Measurements from ENCODE around the gene SNX25.
"Not testable (repeated sequence)": the region's sequence is repeated elsewhere in the genome, so short reads cannot be mapped to it uniquely, and the experiment has no call there.

Gene SNX25

GRCh38 chr4:185235119-185235842, 25.9 kb downstream of the SNX25 start:
- Histone ChIP-seq H3K4me3 (ENCODE audit: insufficient read length, low read depth) (no peak overlapping the region), H3K9ac (ENCODE audit: insufficient read length, low read depth) (no peak overlapping the region), H3K4me1 (ENCODE audit: insufficient read depth, insufficient read length) (no peaks in the 10 kb centered on the region), H3K27me3 (ENCODE audit: insufficient read depth, insufficient read length) (no peaks in the 10 kb centered on the region), H3K36me3 (ENCODE audit: insufficient read depth, insufficient read length, low read length) (no peaks in the 10 kb centered on the region), H3K9me3 (ENCODE audit: insufficient read depth, low read length) (peaks cover 13% of the 10 kb centered on the region; the same call in 1 of the 2 replicates)
- TF ChIP-seq YY1 (IDR thresholded peaks at IDR 0.05; ENCODE audit: insufficient read depth, insufficient read length) (no peak), SUZ12 (IDR thresholded peaks at IDR 0.05; ENCODE audit: extremely low read depth, insufficient read depth, insufficient read length) (no peak), ZNF274 (IDR thresholded peaks at IDR 0.05; ENCODE audit: low read depth, low read length) (no peak)
- DNase-seq (ENCODE audit: low read depth, low spot score): no peak

- Histone ChIP-seq H3K4me3 (ENCODE audit: insufficient read length, low read depth) (no peak overlapping the region), H3K27me3 (ENCODE audit: insufficient read depth, insufficient read length) (no peaks in the 10 kb centered on the region), H3K9me3 (ENCODE audit: insufficient read depth, low read length) (peaks cover 13% of the 10 kb centered on the region; the same call in 1 of the 2 replicates), H3K9ac (ENCODE audit: insufficient read length, low read depth) (no peak overlapping the region), H3K36me3 (ENCODE audit: insufficient read depth, insufficient read length, low read length) (no peaks in the 10 kb centered on the region), H3K4me1 (ENCODE audit: insufficient read depth, insufficient read length) (no peaks in the 10 kb centered on the region)
- no peak for DNase-seq (ENCODE audit: low read depth, low spot score)
- no peak for TF ChIP-seq ZNF274 (IDR thresholded peaks at IDR 0.05; ENCODE audit: low read depth, low read length)
- TF ChIP-seq YY1 (IDR thresholded peaks at IDR 0.05; ENCODE audit: insufficient read depth, insufficient read length): no peak
Observed at GRCh38 chr4:185235843-185236503, 26.6 kb downstream of the SNX25 start.

GRCh38 chr4:185237175-185237574, 27.8 kb downstream of the SNX25 start:
- Histone ChIP-seq H3K4me1 (ENCODE audit: insufficient read depth, insufficient read length) (no peaks in the 10 kb centered on the region), H3K36me3 (ENCODE audit: insufficient read depth, insufficient read length, low read length) (no peaks in the 10 kb centered on the region), H3K9ac (ENCODE audit: insufficient read length, low read depth) (no peak overlapping the region), H3K4me3 (ENCODE audit: insufficient read length, low read depth) (no peak overlapping the region), H3K9me3 (ENCODE audit: insufficient read depth, low read length) (peaks cover 13% of the 10 kb centered on the region; the same call in 1 of the 2 replicates), H3K27me3 (ENCODE audit: insufficient read depth, insufficient read length) (no peaks in the 10 kb centered on the region)
- DNase-seq (ENCODE audit: low read depth, low spot score): no peak
- TF ChIP-seq SUZ12 (IDR thresholded peaks at IDR 0.05; ENCODE audit: extremely low read depth, insufficient read depth, insufficient read length): no peak
- no peak for TF ChIP-seq YY1 (IDR thresholded peaks at IDR 0.05; ENCODE audit: insufficient read depth, insufficient read length)
- TF ChIP-seq ZNF274 (IDR thresholded peaks at IDR 0.05; ENCODE audit: low read depth, low read length): no peak

GRCh38 chr4:185238215-185238681, 28.9 kb downstream of the SNX25 start:
- H3K27me3 ChIP-seq (ENCODE audit: insufficient read depth, insufficient read length): no peaks in the 10 kb centered on the region
- no peaks in the 10 kb centered on the region for H3K36me3 ChIP-seq (ENCODE audit: insufficient read depth, insufficient read length, low read length)
- H3K4me1 ChIP-seq (ENCODE audit: insufficient read depth, insufficient read length): no peaks in the 10 kb centered on the region
- H3K9me3 ChIP-seq (ENCODE audit: insufficient read depth, low read length): peaks cover 13% of the 10 kb centered on the region; the same call in 1 of the 2 replicates
- no peak overlapping the region for H3K4me3 ChIP-seq (ENCODE audit: insufficient read length, low read depth)
- TF ChIP-seq ZNF274 (IDR thresholded peaks at IDR 0.05; ENCODE audit: low read depth, low read length) (no peak), SUZ12 (IDR thresholded peaks at IDR 0.05; ENCODE audit: extremely low read depth, insufficient read depth, insufficient read length) (no peak), YY1 (IDR thresholded peaks at IDR 0.05; ENCODE audit: insufficient read depth, insufficient read length) (no peak)
- no peak for DNase-seq (ENCODE audit: low read depth, low spot score)
- no peak overlapping the region for H3K9ac ChIP-seq (ENCODE audit: insufficient read length, low read depth)

GRCh38 chr4:185238750-185239149, 29.4 kb downstream of the SNX25 start:
- H3K27me3 ChIP-seq (ENCODE audit: insufficient read depth, insufficient read length): no peaks in the 10 kb centered on the region
- no peak for TF ChIP-seq ZNF274 (IDR thresholded peaks at IDR 0.05; ENCODE audit: low read depth, low read length)
- no peak for TF ChIP-seq YY1 (IDR thresholded peaks at IDR 0.05; ENCODE audit: insufficient read depth, insufficient read length)
- TF ChIP-seq SUZ12 (IDR thresholded peaks at IDR 0.05; ENCODE audit: extremely low read depth, insufficient read depth, insufficient read length): no peak
- peaks cover 13% of the 10 kb centered on the region; the same call in 1 of the 2 replicates for H3K9me3 ChIP-seq (ENCODE audit: insufficient read depth, low read length)
- no peak for DNase-seq (ENCODE audit: low read depth, low spot score)
- no peaks in the 10 kb centered on the region for H3K4me1 ChIP-seq (ENCODE audit: insufficient read depth, insufficient read length)
- H3K9ac ChIP-seq (ENCODE audit: insufficient read length, low read depth): no peak overlapping the region
- no peaks in the 10 kb centered on the region for H3K36me3 ChIP-seq (ENCODE audit: insufficient read depth, insufficient read length, low read length)
- H3K4me3 ChIP-seq (ENCODE audit: insufficient read length, low read depth): no peak overlapping the region

- not testable (repeated sequence) for DNase-seq (ENCODE audit: low read depth, low spot score); H3K27me3 ChIP-seq (ENCODE audit: insufficient read depth, insufficient read length); H3K36me3 ChIP-seq (ENCODE audit: insufficient read depth, insufficient read length, low read length); H3K4me1 ChIP-seq (ENCODE audit: insufficient read depth, insufficient read length); H3K4me3 ChIP-seq (ENCODE audit: insufficient read length, low read depth); H3K9ac ChIP-seq (ENCODE audit: insufficient read length, low read depth)
- peaks cover 13% of the 10 kb centered on the region; the same call in 1 of the 2 replicates for H3K9me3 ChIP-seq (ENCODE audit: insufficient read depth, low read length)
Observed at GRCh38 chr4:185240486-185240885, 31.1 kb downstream of the SNX25 start.

- Histone ChIP-seq H3K27me3 (ENCODE audit: insufficient read depth, insufficient read length) (no peaks in the 10 kb centered on the region), H3K9ac (ENCODE audit: insufficient read length, low read depth) (no peak overlapping the region), H3K4me3 (ENCODE audit: insufficient read length, low read depth) (no peak overlapping the region), H3K9me3 (ENCODE audit: insufficient read depth, low read length) (peaks cover 13% of the 10 kb centered on the region; the same call in 1 of the 2 replicates), H3K4me1 (ENCODE audit: insufficient read depth, insufficient read length) (no peaks in the 10 kb centered on the region), H3K36me3 (ENCODE audit: insufficient read depth, insufficient read length, low read length) (no peaks in the 10 kb centered on the region)
- no peak for TF ChIP-seq YY1 (IDR thresholded peaks at IDR 0.05; ENCODE audit: insufficient read depth, insufficient read length)
- TF ChIP-seq ZNF274 (IDR thresholded peaks at IDR 0.05; ENCODE audit: low read depth, low read length): no peak
- TF ChIP-seq SUZ12 (IDR thresholded peaks at IDR 0.05; ENCODE audit: extremely low read depth, insufficient read depth, insufficient read length): no peak
- no peak for DNase-seq (ENCODE audit: low read depth, low spot score)
Observed at GRCh38 chr4:185242749-185243533, 33.5 kb downstream of the SNX25 start.

All from NT2/D1 (cell line).